22Rv1 (cell line): ENCODE results near the gene OBI1.

Experiments
- H3K27ac ChIP-seq: fragments of 450-650 bp; 2 replicates; pipeline ENCODE4 v1.5.1; 2017
- ZFX ChIP-seq: fragments of 450-650 bp; IDR thresholded peaks from 2 replicates; pipeline ENCODE4 v1.6.1; 2017; ENCODE audit warnings: antibody characterized with exemption, borderline replicate concordance
- TF ChIP-seq, protein P1 (sequence below): fragments of 450-650 bp; IDR thresholded peaks from 2 replicates; pipeline ENCODE4 v1.5.1; 2017; ENCODE audit warnings: mild to moderate bottlenecking

The OBI1 gene, protein sequence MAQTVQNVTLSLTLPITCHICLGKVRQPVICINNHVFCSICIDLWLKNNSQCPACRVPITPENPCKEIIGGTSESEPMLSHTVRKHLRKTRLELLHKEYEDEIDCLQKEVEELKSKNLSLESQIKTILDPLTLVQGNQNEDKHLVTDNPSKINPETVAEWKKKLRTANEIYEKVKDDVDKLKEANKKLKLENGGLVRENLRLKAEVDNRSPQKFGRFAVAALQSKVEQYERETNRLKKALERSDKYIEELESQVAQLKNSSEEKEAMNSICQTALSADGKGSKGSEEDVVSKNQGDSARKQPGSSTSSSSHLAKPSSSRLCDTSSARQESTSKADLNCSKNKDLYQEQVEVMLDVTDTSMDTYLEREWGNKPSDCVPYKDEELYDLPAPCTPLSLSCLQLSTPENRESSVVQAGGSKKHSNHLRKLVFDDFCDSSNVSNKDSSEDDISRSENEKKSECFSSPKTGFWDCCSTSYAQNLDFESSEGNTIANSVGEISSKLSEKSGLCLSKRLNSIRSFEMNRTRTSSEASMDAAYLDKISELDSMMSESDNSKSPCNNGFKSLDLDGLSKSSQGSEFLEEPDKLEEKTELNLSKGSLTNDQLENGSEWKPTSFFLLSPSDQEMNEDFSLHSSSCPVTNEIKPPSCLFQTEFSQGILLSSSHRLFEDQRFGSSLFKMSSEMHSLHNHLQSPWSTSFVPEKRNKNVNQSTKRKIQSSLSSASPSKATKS

DNA sequence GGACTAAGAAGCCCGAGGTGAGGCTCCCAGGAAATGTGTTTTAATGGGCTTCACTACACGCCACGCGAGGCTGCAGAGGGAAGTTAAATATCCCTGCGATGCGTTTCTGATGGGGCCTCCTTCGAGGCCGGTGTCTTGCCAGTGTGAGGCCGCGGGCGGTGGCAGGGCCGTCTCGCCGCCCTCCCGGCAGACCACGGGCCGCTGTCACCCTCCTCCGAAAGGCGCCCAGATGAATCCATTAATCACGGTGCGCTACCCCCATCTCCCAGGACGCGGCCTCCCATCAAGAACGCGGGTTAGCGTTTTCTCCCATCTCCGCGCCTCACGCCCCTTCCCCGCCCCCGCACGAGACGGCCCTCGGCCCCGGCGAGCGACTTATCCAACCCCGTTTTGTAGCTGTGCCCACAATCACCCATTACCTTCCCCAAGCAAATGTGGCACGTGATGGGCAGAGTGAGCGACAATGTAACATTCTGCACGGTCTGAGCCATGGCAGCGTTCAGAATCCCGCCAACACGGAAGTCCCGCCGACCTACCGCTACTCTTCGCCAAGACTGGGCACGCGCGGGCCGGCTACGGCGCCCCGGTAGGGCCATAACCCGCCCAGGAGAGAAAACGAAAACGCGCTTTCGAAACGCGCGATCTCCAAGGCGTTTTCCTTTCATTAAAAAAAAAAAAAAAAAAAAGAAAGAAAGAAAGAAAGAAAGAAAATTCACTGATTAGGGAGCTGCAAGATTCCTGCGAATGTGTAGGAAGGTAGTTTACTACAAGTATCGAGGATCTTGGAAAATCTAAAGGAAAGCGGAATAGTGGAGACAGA is at the start of gene OBI1:
Gene OBI1 (minus strand): TSS at position 526 of the 820 bp plus-strand sequence. CDS start 35 bp downstream, at position 491.
- TF ChIP-seq, protein P1, sequence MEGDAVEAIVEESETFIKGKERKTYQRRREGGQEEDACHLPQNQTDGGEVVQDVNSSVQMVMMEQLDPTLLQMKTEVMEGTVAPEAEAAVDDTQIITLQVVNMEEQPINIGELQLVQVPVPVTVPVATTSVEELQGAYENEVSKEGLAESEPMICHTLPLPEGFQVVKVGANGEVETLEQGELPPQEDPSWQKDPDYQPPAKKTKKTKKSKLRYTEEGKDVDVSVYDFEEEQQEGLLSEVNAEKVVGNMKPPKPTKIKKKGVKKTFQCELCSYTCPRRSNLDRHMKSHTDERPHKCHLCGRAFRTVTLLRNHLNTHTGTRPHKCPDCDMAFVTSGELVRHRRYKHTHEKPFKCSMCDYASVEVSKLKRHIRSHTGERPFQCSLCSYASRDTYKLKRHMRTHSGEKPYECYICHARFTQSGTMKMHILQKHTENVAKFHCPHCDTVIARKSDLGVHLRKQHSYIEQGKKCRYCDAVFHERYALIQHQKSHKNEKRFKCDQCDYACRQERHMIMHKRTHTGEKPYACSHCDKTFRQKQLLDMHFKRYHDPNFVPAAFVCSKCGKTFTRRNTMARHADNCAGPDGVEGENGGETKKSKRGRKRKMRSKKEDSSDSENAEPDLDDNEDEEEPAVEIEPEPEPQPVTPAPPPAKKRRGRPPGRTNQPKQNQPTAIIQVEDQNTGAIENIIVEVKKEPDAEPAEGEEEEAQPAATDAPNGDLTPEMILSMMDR = no peak
- TF ChIP-seq ZFX = no peak
- H3K27ac ChIP-seq = peak within 1 kb of the TSS; percentile 92

DNA sequence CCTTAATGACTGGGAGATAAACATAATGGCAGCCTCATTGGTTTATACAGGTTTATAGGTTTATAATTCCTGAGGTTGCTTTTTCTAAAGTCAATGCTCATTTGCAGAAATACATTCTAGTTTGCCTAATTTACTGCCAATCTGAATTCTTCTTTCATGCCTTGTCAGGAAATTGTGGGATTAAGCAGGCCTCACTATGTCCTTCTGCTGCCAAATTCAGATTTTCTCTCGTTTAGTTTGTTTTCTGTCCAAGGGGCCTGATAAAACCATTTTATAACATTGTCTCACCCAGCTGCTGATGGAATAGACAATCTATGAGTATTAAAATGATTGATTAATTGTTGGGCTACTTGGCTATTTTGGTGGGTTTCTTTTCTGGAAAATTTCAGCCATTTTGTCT is 42.4 kb upstream of the OBI1 start:
- no peak overlapping the region for H3K27ac ChIP-seq

DNA sequence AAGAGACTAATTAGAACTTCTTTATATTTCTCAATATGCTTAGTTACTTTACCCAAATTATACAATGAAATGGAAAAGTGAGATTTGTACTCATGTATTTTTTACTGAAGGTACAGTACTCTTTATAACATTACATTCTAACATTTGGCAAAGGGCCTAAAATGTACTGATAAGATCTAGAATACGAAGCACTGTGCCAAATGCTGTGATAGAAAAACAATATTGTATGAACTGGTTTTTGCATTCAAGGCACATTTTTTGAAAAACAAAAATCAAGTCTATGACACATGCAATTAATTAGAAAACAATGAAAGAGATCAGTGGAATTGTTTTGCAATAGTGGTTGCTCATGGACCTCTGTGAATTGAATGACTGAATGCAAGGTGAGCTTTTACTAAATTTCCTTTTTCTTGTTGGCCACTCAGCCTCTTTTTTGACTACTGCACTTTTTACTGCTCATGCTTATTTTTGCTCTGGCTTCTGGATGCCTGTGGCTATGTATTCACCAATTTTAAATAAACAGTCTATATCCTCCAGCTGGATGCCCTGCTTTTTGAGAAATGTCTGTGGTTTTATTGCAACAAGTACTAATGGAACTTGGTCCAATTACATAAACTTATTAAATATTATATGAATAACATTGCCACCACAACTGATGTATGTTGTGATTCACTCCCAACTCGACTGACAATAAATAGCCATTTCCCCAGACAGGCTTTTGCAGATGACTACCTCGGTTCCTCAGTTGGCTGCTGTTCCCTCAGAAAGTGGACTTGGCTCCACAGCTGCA is 41.4 kb upstream of the OBI1 start:
- TF ChIP-seq, protein P1 = no peak
- no peak for TF ChIP-seq ZFX
- H3K27ac ChIP-seq = no peak overlapping the region

More for the DNA sequence above, 42.4 kb upstream of the OBI1 start:
- no peak for TF ChIP-seq ZFX
- TF ChIP-seq, protein P1 = no peak

DNA sequence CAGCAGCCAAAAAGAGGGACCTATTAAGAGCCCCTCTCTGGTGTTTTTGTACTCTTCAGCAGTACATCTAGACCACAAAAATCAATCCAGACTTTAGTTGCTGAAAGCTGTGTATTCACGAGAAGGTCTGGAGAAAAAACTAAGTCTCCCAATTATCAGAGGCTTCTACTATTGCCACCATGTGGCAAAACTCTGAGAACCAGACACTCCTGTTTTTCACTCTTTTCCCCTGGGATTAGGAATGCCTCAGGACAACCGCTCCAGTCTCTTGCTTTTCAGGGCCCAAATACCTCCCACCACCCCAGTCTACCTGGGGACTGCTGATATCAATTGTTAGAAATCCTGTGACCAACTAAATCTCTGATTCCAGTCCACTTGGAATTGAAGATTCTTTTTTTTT is 30.1 kb upstream of the OBI1 start:
- TF ChIP-seq, protein P1 = no peak
- no peak for TF ChIP-seq ZFX

DNA sequence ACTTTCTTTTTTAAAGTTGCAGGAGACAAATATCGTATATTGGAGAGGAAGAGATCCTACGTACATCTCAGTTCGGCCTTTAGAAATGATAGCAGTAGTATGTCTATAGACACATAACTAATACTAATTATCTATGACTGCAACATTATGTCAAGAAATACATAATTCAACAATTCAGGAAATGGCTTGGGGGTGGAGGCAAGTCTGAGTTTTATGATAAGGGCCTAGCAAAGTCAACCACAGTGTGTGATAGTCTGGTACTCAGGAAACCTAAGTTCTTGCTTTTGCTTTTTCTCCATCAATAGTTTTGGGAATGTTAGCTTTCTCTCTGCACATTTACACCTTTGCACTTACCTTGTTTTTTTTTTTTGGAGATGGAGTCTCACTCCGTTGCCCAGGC is 27.5 kb upstream of the OBI1 start:
- no peak for TF ChIP-seq ZFX
- TF ChIP-seq, protein P1 = no peak
- no peak overlapping the region for H3K27ac ChIP-seq

More for the DNA sequence above, 30.1 kb upstream of the OBI1 start:
- H3K27ac ChIP-seq = no peak overlapping the region

DNA sequence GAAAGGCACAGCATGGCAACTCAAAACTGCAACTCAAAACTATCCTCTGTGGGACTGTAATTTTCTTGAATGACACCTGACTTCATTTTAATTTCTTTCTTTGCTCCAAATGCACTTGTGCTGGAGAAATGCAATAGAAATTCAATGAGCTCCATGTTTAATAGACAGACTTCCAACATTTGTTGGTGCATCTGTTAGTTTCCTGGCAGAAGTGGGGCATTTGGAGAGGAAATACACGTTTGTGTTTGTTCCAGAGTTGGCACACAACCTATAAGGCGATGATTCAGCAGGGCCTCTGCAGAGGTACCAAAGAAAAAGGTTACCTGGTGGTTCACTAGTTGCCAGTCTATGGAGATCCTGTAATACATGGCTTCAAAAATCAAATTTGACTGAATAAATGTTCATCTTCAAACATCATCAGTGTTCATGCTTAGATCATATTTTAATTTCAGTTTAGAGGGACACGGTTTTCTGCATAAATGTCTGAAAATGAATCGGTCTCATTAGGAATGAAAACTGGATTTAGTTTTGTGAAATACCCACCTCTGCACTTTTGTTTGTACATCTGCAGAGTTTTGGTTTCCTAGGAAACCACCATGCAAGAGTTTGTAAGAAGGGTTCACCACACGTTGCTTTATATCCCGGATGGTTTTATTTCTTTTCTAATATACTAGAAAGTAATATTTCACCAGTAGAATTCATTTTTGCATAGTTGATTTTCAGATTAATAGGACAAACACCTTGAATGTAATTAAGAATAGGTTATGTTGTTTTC is 21.8 kb upstream of the OBI1 start:
- no peak overlapping the region for H3K27ac ChIP-seq
- TF ChIP-seq, protein P1 = no peak
- no peak for TF ChIP-seq ZFX
